SK-N-SH treated with all-trans-retinoic acid at 6 μM for 48 hours (cell line): ENCODE results near the gene PRCP.

Experiments
- ATAC-seq: fragments of 200-7000 bp; cut with Tn5 transposase; 3 replicates; pipeline ENCODE4 v1.9.1; 2020; ENCODE audit warnings: mild to moderate bottlenecking, moderate library complexity
- ARNTL ChIP-seq: fragments of 450-650 bp; formaldehyde crosslinking; IDR thresholded peaks from 2 replicates; pipeline ENCODE4 v1.5.0; 2020; ENCODE audit warnings: low read depth, mild to moderate bottlenecking, moderate library complexity, borderline replicate concordance
- BACH2 ChIP-seq: fragments of 250-450 bp; sonication (Bioruptor Pico); IDR thresholded peaks from 2 replicates; pipeline ENCODE4 v1.9.0; 2021; ENCODE audit warnings: mild to moderate bottlenecking, borderline replicate concordance
- CSRNP3 ChIP-seq: fragments of 250-450 bp; sonication (Bioruptor Pico); IDR thresholded peaks from 2 replicates; pipeline ENCODE4 v1.5.1; 2021; ENCODE audit warnings: mild to moderate bottlenecking, moderate library complexity
- ESRRG ChIP-seq: fragments of 250-450 bp; sonication (Bioruptor Pico); IDR thresholded peaks from 2 replicates; pipeline ENCODE4 v1.6.1; 2021; ENCODE audit warnings: mild to moderate bottlenecking
- GLIS3 ChIP-seq: fragments of 250-450 bp; sonication (Bioruptor Pico); IDR thresholded peaks from 2 replicates; pipeline ENCODE4 v1.5.0; 2020; ENCODE audit warnings: mild to moderate bottlenecking, moderate library complexity
- ISL1 ChIP-seq: fragments of 250-450 bp; sonication (Bioruptor Pico); IDR thresholded peaks from 2 replicates; pipeline ENCODE4 v2.1.2; 2022; ENCODE audit warnings: mild to moderate bottlenecking, moderate library complexity
- OSR1 ChIP-seq: fragments of 250-450 bp; sonication (Bioruptor Pico); IDR thresholded peaks from 2 replicates; pipeline ENCODE4 v1.8.0; 2022; ENCODE audit warnings: moderate library complexity, mild to moderate bottlenecking, inconsistent platforms
- POU6F1 ChIP-seq: fragments of 250-450 bp; sonication (Bioruptor Pico); IDR thresholded peaks from 2 replicates; pipeline ENCODE4 v1.8.0; 2021; ENCODE audit warnings: low read depth, mild to moderate bottlenecking, moderate library complexity, borderline replicate concordance
- PPARA ChIP-seq: fragments of 250-450 bp; sonication (Bioruptor Pico); IDR thresholded peaks from 2 replicates; pipeline ENCODE4 v1.5.0; 2020; ENCODE audit warnings: mild to moderate bottlenecking, borderline replicate concordance
- SNAI2 ChIP-seq: fragments of 250-450 bp; sonication (Bioruptor Pico); IDR thresholded peaks from 2 replicates; pipeline ENCODE4 v1.5.0; 2020; ENCODE audit warnings: mild to moderate bottlenecking, moderate library complexity
- TCF4 ChIP-seq: fragments of 250-450 bp; sonication (Bioruptor Pico); IDR thresholded peaks from 2 replicates; pipeline ENCODE4 v1.8.0; 2021; ENCODE audit warnings: mild to moderate bottlenecking, moderate library complexity, borderline replicate concordance
- TOX ChIP-seq: fragments of 250-450 bp; sonication (Bioruptor Pico); IDR thresholded peaks from 2 replicates; pipeline ENCODE4 v1.8.0; 2021; ENCODE audit warnings: mild to moderate bottlenecking, moderate library complexity, borderline replicate concordance
- TSHZ2 ChIP-seq: fragments of 250-450 bp; sonication (Bioruptor Pico); IDR thresholded peaks from 2 replicates; pipeline ENCODE4 v1.5.0; 2020; ENCODE audit warnings: mild to moderate bottlenecking, moderate library complexity
- ZC3H10 ChIP-seq: fragments of 250-450 bp; sonication (Bioruptor Pico); IDR thresholded peaks from 2 replicates; pipeline ENCODE4 v1.5.1; 2021; ENCODE audit warnings: mild to moderate bottlenecking, moderate library complexity
- ZFP30 ChIP-seq: fragments of 450-650 bp; formaldehyde crosslinking; IDR thresholded peaks from 2 replicates; pipeline ENCODE4 v1.5.0; 2022; ENCODE audit warnings: mild to moderate bottlenecking, moderate library complexity
- ZNF565 ChIP-seq: fragments of 450-650 bp; formaldehyde crosslinking; conservative IDR thresholded peaks from 2 replicates; pipeline ENCODE4 v1.5.0; 2020; ENCODE audit warnings: low read depth, mild to moderate bottlenecking, moderate library complexity
- ZNF8 ChIP-seq: fragments of 450-650 bp; formaldehyde crosslinking; IDR thresholded peaks from 2 replicates; pipeline ENCODE4 v1.5.0; 2020; ENCODE audit warnings: mild to moderate bottlenecking, moderate library complexity

The PRCP gene

GRCh38 chr11:82792822-82793569, 107.2 kb downstream of the PRCP start (continued):
- TF ChIP-seq POU6F1 (CRISPR knock-in tag) (no peak), GLIS3 (CRISPR knock-in tag) (no peak), ZNF8 (CRISPR knock-in tag) (no peak), OSR1 (no peak), CSRNP3 (CRISPR knock-in tag) (no peak)

- TF ChIP-seq ZC3H10 (CRISPR knock-in tag) (no peak), BACH2 (CRISPR knock-in tag) (no peak), OSR1 (no peak), PPARA (CRISPR knock-in tag) (no peak), TOX (CRISPR knock-in tag) (no peak), ISL1 (CRISPR knock-in tag) (no peak)
- ATAC-seq: no peak
Observed at GRCh38 chr11:82792319-82792718, 107.9 kb downstream of the PRCP start.

DNA sequence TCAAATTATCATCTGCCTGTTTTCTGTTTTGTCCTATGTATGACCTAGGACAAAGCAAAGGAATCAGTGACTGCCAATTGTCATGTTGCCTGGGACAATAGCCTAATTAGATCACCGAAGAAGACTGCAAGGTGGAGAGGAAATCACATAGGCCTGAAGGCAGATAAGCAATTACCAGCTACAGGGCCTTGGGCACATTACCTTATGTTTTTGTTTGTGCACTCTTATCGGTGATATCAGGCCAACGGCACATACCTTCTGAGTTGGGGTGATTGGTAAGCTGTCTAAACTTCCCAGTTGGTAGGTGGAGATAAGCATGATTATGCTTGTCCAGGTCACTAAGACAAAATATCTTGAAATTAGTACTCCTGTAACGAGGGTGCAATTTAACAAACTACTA, 108.5 kb downstream of the PRCP start:
- TF ChIP-seq GLIS3 (CRISPR knock-in tag) (no peak), TSHZ2 (CRISPR knock-in tag) (peak; percentile 40; the same call in 1 of the 2 replicates), TCF4 (CRISPR knock-in tag) (peak; percentile 55; the same call in 1 of the 2 replicates)

DNA sequence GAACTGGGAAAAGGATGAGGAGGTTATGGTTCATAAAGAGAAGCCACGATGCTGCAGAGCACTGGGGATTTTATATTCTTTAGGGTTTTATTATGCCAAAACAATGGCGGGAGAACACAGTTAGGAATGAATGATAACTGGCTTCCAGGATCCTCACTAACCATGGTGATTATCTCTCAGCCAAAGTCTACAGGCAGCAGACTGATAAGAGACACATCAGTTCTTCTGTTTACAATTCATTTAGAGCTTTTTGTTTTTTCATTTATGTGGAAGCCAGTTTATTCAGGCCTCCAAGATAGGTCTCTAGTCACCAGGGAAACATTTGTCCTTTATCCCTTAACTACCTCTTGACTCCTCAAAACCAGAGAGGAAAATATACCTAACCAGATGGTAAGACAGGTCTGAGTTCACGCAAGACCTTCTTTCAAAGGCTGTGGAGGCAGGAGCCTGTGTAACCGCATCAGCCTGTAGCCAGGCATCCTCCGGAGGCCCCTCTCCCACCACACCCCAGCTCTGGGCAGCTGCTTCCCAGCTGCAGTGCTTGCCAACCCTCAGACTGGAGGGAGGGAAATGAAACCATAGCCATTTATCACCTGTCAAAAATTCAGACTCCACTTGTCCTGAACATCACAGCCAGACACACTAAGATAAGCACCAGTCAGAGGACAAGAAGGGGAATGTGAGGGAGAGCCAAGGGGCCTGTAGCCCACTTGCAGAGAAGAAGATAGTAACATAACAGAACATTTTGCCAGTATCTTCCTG, 109.3 kb downstream of the PRCP start:
- TF ChIP-seq TSHZ2 (CRISPR knock-in tag) (peak; percentile 34; the same call in 1 of the 2 replicates), ESRRG (CRISPR knock-in tag) (no peak), ZNF8 (CRISPR knock-in tag) (no peak), TCF4 (CRISPR knock-in tag) (peak; percentile 48), ZC3H10 (CRISPR knock-in tag) (no peak)
- TF ChIP-seq, all 23 proteins: peak for 2
- peak; percentile 68 for ATAC-seq

More for the DNA sequence above, 108.5 kb downstream of the PRCP start:
- peak; percentile 30; the same call in 1 of the 3 replicates for ATAC-seq

- TF ChIP-seq ARNTL (CRISPR knock-in tag) (no peak), TCF4 (CRISPR knock-in tag) (no peak), OSR1 (no peak), SNAI2 (CRISPR knock-in tag) (no peak), GLIS3 (CRISPR knock-in tag) (no peak), BACH2 (CRISPR knock-in tag) (no peak), ZFP30 (CRISPR knock-in tag) (no peak), POU6F1 (CRISPR knock-in tag) (no peak), ZNF565 (CRISPR knock-in tag) (no peak), PPARA (CRISPR knock-in tag) (no peak)
- ATAC-seq: no peak
Observed at GRCh38 chr11:82787981-82788380, 112.2 kb downstream of the PRCP start.
